Measurements from ENCODE around the gene STAC2. TPM values are rescaled to one million over a fixed set of nuclear protein-coding genes. Genes with fewer than 3 reads are reported as not detected.

The STAC2 gene
- polyA plus RNA-seq, 4 donors = 3.4 to 5.2 (median 4.4) TPM

DNA sequence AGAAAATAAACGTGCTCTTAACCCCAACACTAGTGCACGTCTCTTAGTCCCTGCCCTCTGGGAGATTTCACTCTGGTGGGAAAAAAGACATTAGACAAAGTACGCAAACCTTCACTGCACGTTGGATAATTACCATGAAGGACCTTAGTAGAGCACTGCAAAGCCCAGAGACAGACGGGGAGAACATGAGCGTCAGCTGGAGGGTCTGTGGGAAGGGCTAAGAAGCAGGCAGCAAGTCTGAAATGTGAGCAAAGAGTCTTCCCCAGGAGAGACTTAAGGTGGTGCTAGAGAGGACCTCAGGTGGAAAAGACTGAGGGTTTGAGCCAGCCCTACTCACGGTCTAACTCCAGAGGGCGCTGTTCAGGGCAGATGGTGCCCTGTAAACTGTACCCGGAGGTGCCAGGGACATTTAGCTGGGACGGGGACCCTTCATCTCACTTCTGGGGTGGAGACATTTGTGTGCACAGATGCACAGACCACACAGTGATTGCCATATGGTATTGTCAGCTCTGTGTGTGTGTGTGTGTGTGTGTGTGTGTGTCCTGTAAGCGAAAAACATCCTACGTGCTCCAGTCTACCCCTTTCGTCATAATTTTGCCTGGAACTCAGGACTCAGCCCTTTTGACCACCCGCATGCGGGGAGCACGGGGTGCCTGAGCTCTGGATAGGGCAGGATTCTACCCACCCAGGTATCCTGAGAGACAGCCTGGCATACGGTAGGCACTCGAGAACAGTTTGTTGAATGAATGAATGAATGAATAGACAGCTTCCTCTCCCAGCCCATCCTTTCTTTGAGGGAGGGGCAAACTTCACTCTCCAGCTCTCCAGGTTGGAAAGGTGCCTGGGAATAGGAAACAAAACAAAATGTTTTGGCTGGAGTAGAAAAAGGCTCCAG, 10.1 kb upstream of the STAC2 start:
- DNase-seq (ENCODE audit: low read depth in 4 of 4, low spot score in 2 of 4) = peak in 1 of 4 donors; percentile 49

GRCh38 chr17:39231591-39232551, 6.1 kb upstream of the STAC2 start:
- DNase-seq (ENCODE audit: low read depth in 4 of 4, low spot score in 2 of 4) = no peak

DNA sequence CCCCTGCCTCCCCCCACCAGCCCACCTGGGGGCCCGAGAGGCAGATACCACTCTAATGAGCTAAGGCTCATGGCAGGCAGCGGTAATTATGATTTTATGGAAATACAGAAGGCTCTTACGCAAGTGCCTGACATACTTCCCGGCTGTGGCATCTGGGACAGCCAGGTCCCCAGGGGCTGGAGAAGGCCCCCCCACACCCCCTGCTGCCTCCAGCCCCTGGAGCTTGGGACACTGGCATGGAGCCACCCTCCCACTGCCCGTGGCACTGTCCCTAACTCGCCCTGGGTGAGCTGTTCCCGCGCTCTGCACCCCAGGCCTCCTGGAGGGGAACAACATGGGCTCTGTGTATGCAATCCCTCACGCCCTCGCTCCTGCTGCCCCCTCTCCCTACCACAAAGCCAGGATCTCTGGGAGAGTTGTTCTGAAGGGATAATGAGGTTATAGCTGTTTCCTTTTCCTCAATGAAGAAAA, 5.4 kb upstream of the STAC2 start:
- no peak for DNase-seq (ENCODE audit: low read depth in 4 of 4, low spot score in 2 of 4)

DNA sequence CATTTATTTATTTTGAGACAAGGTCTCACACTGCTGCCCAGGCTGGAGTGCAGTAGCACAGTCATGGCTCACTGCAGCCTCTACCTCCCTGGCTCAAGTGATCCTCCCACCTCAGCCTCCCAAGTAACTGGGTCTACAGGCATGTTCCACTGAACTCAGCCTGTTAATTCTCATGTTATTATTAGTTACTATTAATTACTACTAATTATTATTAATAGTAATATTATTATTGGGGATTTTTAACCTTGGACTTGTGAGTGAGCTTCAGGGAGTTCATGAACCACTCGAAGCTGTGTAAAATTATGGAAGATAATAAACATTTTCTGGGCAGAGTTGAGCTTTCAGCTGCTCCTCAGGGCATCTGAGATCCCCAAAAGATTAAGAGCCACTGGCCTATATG, 4.6 kb upstream of the STAC2 start:
- no peak for DNase-seq (ENCODE audit: low read depth in 4 of 4, low spot score in 2 of 4)

- DNase-seq (ENCODE audit: low read depth in 4 of 4, low spot score in 2 of 4) = no peak
These were observed 3.6 kb upstream of the STAC2 start for GRCh38 chr17:39229274-39229913.

GRCh38 chr17:39227364-39227919, 1.7 kb upstream of the STAC2 start:
- DNase-seq (ENCODE audit: low read depth in 4 of 4, low spot score in 2 of 4) = no peak

DNA sequence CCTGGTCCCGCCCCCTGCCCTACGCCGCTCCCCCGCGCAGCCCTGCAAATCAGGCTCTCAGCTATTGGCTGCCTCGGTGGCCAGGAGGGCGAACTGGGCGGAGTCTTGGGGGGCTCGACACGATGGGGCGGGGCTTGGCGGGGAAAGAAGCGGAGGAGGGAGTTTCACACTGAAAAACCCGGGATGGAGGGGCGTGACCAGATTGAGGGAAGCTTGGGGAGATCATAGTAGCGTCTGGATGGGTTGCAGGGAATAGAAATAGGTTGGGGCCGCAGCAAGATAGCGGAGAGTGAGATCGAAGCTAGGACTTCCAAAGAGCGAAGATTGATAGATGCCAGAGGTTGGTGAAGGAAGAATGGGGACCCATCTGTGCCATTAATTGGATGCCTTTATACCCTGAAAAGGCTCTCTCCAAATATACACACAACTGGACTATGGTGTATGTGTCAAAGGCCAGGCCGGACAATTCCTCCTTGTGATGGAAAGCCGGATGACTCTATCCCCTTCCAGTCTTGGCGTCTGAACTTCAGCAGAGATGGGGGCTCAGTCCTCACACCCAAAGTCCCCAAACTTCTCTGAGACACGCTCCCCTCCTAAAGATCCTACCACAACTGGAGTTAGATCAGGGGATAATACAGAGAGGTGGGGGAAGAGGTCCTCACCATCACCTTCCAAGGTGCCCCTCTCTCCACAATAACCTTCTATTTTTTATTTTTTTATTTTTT, 376 bp upstream of the STAC2 start:
- DNase-seq (ENCODE audit: low read depth in 4 of 4, low spot score in 2 of 4) = peak in 3 of 4 donors; percentile 70 to 86 (median 83)

GRCh38 chr17:39224778-39225307, 902 bp downstream of the STAC2 start:
- no peak for DNase-seq (ENCODE audit: low read depth in 4 of 4, low spot score in 2 of 4)

DNA sequence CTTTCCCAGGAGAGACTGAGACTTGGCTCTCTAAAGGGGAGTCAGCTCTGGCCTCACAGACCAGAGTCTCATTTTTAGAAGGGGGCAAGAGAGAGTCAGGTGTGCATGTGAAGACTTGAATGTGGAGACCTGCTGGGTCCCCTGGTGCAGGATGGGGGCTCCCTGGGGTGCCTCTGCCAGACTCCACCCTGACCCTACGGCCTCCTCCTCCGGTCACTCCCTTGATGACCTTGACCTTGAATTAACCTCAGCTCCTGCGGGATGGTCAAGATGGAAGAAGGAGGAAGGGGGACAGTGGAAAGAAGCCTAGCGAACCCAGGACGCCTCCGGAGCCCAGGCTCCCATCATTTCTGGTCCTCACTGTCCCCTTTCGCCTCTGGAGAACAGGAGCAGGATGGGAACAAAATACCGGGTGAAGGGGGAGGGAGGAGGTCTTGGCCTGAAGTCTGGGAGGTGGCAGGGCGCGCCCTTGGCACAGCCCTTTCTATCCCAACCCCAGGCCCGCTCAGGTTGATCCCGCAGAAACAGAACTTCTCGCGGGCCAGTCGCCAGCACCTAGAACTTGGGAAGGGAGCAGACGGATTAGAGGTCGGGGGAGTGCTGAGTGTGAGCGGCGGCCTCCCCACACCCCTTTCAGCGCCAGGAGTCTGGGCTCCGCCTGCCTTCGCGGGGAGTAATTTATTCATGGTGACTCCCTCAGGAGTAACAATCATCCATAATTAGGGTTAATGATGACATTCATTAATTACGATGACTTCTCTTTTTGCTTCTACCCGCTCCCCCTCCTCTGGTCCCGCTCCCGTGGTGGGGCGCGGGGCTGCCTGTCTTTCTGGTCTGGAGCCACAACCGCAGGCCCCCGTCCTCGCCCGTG, 1.6 kb downstream of the STAC2 start:
- DNase-seq (ENCODE audit: low read depth in 4 of 4, low spot score in 2 of 4) = no peak

GRCh38 chr17:39222866-39223834, 2.6 kb downstream of the STAC2 start:
- DNase-seq (ENCODE audit: low read depth in 4 of 4, low spot score in 2 of 4) = no peak

- no peak for DNase-seq (ENCODE audit: low read depth in 4 of 4, low spot score in 2 of 4)
These were observed 3.6 kb downstream of the STAC2 start for GRCh38 chr17:39222151-39222550.

GRCh38 chr17:39221572-39221971, 4.2 kb downstream of the STAC2 start:
- DNase-seq (ENCODE audit: low read depth in 4 of 4, low spot score in 2 of 4) = no peak

GRCh38 chr17:39219647-39220154, 6.0 kb downstream of the STAC2 start:
- no peak for DNase-seq (ENCODE audit: low read depth in 4 of 4, low spot score in 2 of 4)

DNA sequence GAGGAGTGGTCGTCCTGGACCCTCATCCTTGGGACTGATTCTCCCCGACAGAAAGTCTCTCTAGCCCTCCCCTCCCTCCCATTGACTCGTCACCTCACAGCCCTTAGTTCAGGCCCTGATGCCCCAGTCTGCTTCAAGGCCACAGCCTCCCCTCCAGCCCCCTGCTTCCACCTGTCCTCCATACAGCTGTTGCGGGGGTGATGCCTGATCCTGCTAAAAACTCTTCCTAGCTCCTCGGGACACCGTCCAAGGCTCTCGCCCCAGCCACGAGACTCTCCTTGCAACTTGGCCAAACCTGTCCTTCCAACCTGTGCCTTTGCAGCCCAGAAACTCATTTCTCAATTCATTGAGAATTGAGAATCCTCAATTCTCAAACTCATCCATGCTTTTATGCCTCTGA, 6.8 kb downstream of the STAC2 start:
- DNase-seq (ENCODE audit: low read depth in 4 of 4, low spot score in 2 of 4) = no peak

GRCh38 chr17:39217734-39218369, 7.9 kb downstream of the STAC2 start:
- DNase-seq (ENCODE audit: low read depth in 4 of 4, low spot score in 2 of 4) = no peak

GRCh38 chr17:39213852-39214251, 11.9 kb downstream of the STAC2 start:
- no peak for DNase-seq (ENCODE audit: low read depth in 4 of 4, low spot score in 2 of 4)
